EH (cell line): ENCODE results near the gene LSM4.

Experiments used
- DNase-seq: peaks from one replicate; pipeline ENCODE4 v3.0.0-alpha.2; 2015; ENCODE audit warnings: low read depth

The LSM4 gene

GRCh38 chr19:18278521-18279265 lies 44.2 kb downstream of the LSM4 start:
- peak; percentile 20 for DNase-seq

- peak; percentile 90 for DNase-seq
These were observed 48.0 kb downstream of the LSM4 start for GRCh38 chr19:18274781-18275356.

- peak; percentile 28 for DNase-seq
These were observed 48.6 kb downstream of the LSM4 start, which contains the start of gene IQCN for GRCh38 chr19:18274219-18274780. IQCN (minus strand) TSS chr19:18274452; CDS start chr19:18269478, 4,974 bp downstream.

- no peak for DNase-seq
These were observed 49.2 kb downstream of the LSM4 start for GRCh38 chr19:18273561-18274218.

- DNase-seq = no peak
These were observed 51.4 kb downstream of the LSM4 start for GRCh38 chr19:18271433-18271841.

- DNase-seq = no peak
These were observed 52.5 kb downstream of the LSM4 start for GRCh38 chr19:18270326-18270725.

GRCh38 chr19:18269070-18269723 lies 53.7 kb downstream of the LSM4 start:
- no peak for DNase-seq

- DNase-seq = no peak
These were observed 55.8 kb downstream of the LSM4 start for GRCh38 chr19:18266771-18267686.

GRCh38 chr19:18265582-18265981 lies 57.3 kb downstream of the LSM4 start:
- no peak for DNase-seq

GRCh38 chr19:18264971-18265540 lies 57.8 kb downstream of the LSM4 start:
- no peak for DNase-seq

GRCh38 chr19:18264137-18264854 lies 58.6 kb downstream of the LSM4 start:
- no peak for DNase-seq

- no peak for DNase-seq
These were observed 59.3 kb downstream of the LSM4 start for GRCh38 chr19:18263324-18264136.

GRCh38 chr19:18262917-18263316 lies 60.0 kb downstream of the LSM4 start:
- no peak for DNase-seq

- no peak for DNase-seq
These were observed 60.7 kb downstream of the LSM4 start for GRCh38 chr19:18262144-18262543.

GRCh38 chr19:18261474-18261873 lies 61.4 kb downstream of the LSM4 start:
- no peak for DNase-seq

GRCh38 chr19:18259893-18260292 lies 63.0 kb downstream of the LSM4 start:
- DNase-seq = no peak

GRCh38 chr19:18257503-18258470 lies 65.1 kb downstream of the LSM4 start:
- no peak for DNase-seq
